H9 (cell line): ENCODE results near the gene CHST14. TPM values are rescaled to one million over a fixed set of nuclear protein-coding genes. Genes with fewer than 3 reads are reported as not detected.

ENCODE experiments used
- DNase-seq: peaks from one replicate; pipeline ENCODE4 v3.0.0-alpha.2; 2017
- H2AFZ ChIP-seq: one replicate; pipeline ENCODE4 v1.6.1; 2013; ENCODE audit warnings: mild to moderate bottlenecking, low read length, control low read depth, moderate library complexity
- H2AK5ac ChIP-seq: 2 replicates; pipeline ENCODE4 v1.6.1; 2013; ENCODE audit warnings: low read length, control low read depth, mixed read lengths; ENCODE audit not compliant: insufficient read length
- H2BK120ac ChIP-seq: one replicate; pipeline ENCODE4 v1.6.1; 2013; ENCODE audit warnings: low read depth, mild to moderate bottlenecking, low read length, control low read depth, inconsistent platforms; ENCODE audit not compliant: poor library complexity, severe bottlenecking
- H2BK12ac ChIP-seq: 2 replicates; pipeline ENCODE4 v1.6.1; 2013; ENCODE audit warnings: low read length, control low read depth, mixed read lengths, low read depth; ENCODE audit not compliant: insufficient read length
- H2BK15ac ChIP-seq: 2 replicates; pipeline ENCODE4 v1.6.1; 2013; ENCODE audit warnings: low read depth, low read length, control low read depth
- H2BK20ac ChIP-seq: one replicate; pipeline ENCODE4 v1.6.1; 2013; ENCODE audit warnings: low read depth, mild to moderate bottlenecking, low read length, control low read depth, inconsistent platforms; ENCODE audit not compliant: poor library complexity, severe bottlenecking
- H2BK5ac ChIP-seq: 2 replicates; pipeline ENCODE4 v1.6.1; 2013; ENCODE audit warnings: low read length, control low read depth, mixed read lengths; ENCODE audit not compliant: insufficient read length
- H3K14ac ChIP-seq: 2 replicates; pipeline ENCODE4 v1.6.1; 2013; ENCODE audit warnings: low read length, control low read depth; ENCODE audit not compliant: insufficient read depth
- H3K18ac ChIP-seq: 2 replicates; pipeline ENCODE4 v1.6.1; 2013; ENCODE audit warnings: low read depth, mild to moderate bottlenecking, mixed read lengths, low read length, control low read depth; ENCODE audit not compliant: insufficient read length
- H3K23ac ChIP-seq: 2 replicates; pipeline ENCODE4 v1.6.1; 2013; ENCODE audit warnings: low read length, control low read depth, mixed read lengths, low read depth; ENCODE audit not compliant: insufficient read length
- H3K23me2 ChIP-seq: 2 replicates; pipeline ENCODE4 v1.6.1; 2013; ENCODE audit warnings: low read depth, mild to moderate bottlenecking, mixed read lengths, low read length, control low read depth; ENCODE audit not compliant: insufficient read length, poor library complexity, severe bottlenecking
- H3K27ac ChIP-seq: 2 replicates; pipeline ENCODE4 v1.5.1; 2013; ENCODE audit warnings: low read length, control low read depth, mixed read lengths, low read depth; ENCODE audit not compliant: insufficient read length
- H3K27me3 ChIP-seq: 2 replicates; pipeline ENCODE4 v1.6.1; 2013; ENCODE audit warnings: low read length, control low read depth, inconsistent platforms; ENCODE audit not compliant: insufficient read depth
- H3K4ac ChIP-seq: 2 replicates; pipeline ENCODE4 v1.6.1; 2013; ENCODE audit warnings: low read depth, mild to moderate bottlenecking, control low read depth, inconsistent platforms, low read length, moderate library complexity
- H3K4me1 ChIP-seq: 2 replicates; pipeline ENCODE4 v1.6.1; 2013; ENCODE audit warnings: low read length, control low read depth, inconsistent platforms; ENCODE audit not compliant: insufficient read depth
- H3K4me2 ChIP-seq: 2 replicates; pipeline ENCODE4 v1.6.1; 2013; ENCODE audit warnings: low read length, control low read depth, mixed read lengths; ENCODE audit not compliant: insufficient read length, insufficient read depth
- H3K56ac ChIP-seq: 2 replicates; pipeline ENCODE4 v1.6.1; 2013; ENCODE audit warnings: low read depth, mild to moderate bottlenecking, mixed read lengths, low read length, control low read depth; ENCODE audit not compliant: insufficient read length
- H3K79me1 ChIP-seq: 2 replicates; pipeline ENCODE4 v1.6.1; 2013; ENCODE audit warnings: low read depth, mild to moderate bottlenecking, moderate library complexity, low read length, control low read depth, inconsistent platforms; ENCODE audit not compliant: insufficient read depth, poor library complexity, severe bottlenecking
- H3K79me2 ChIP-seq: 2 replicates; pipeline ENCODE4 v1.6.1; 2013; ENCODE audit warnings: low read length, control low read depth, inconsistent platforms; ENCODE audit not compliant: insufficient read depth
- H3K9ac ChIP-seq: 2 replicates; pipeline ENCODE4 v1.6.1; 2013; ENCODE audit warnings: low read length, control low read depth, mixed read lengths; ENCODE audit not compliant: insufficient read length; ENCODE audit errors: extremely low read depth
- H3K9me3 ChIP-seq: one replicate; pipeline ENCODE4 v1.6.1; 2013; ENCODE audit warnings: low read depth, low read length, inconsistent platforms; ENCODE audit not compliant: control insufficient read depth
- H3T11ph ChIP-seq: one replicate; pipeline ENCODE4 v1.6.1; 2013; ENCODE audit warnings: mild to moderate bottlenecking, low read length, control low read depth, inconsistent platforms
- H4K20me1 ChIP-seq: one replicate; pipeline ENCODE4 v1.6.1; 2013; ENCODE audit not compliant: control insufficient read depth, insufficient read length, insufficient read depth
- H4K5ac ChIP-seq: 2 replicates; pipeline ENCODE4 v1.6.1; 2013; ENCODE audit warnings: low read depth, mild to moderate bottlenecking, mixed read lengths, low read length, control low read depth; ENCODE audit not compliant: insufficient read length
- H4K8ac ChIP-seq: replicated peaks from 2 replicates; pipeline ENCODE4 v1.6.1; 2013; ENCODE audit warnings: low read length, control low read depth, mixed read lengths, low read depth; ENCODE audit not compliant: insufficient read length
- H4K91ac ChIP-seq: 2 replicates; pipeline ENCODE4 v1.6.1; 2013; ENCODE audit warnings: low read depth, mild to moderate bottlenecking, moderate library complexity, mixed read lengths, low read length, control low read depth; ENCODE audit not compliant: insufficient read length
- H3K27ac Mint-ChIP-seq, 3 experiments: 2 replicates in 2 of 3; 3 replicates in 1 of 3; pipeline ENCODE4 v1.8.0; 2020 to 2021; ENCODE audit warnings: mixed read lengths in 3 of 3, mild to moderate bottlenecking in 1 of 3, moderate library complexity in 1 of 3
- H3K27me3 Mint-ChIP-seq: 2 replicates; pipeline ENCODE4 v1.8.0; 2021; ENCODE audit warnings: low read depth, mild to moderate bottlenecking, moderate library complexity, mixed read lengths
- H3K36me3 Mint-ChIP-seq, 3 experiments: 2 replicates in 2 of 3; 3 replicates in 1 of 3; pipeline ENCODE4 v1.8.0; 2020 to 2021; ENCODE audit warnings: low read depth in 3 of 3, mixed read lengths in 3 of 3; ENCODE audit not compliant: insufficient read depth in 1 of 3
- H3K4me1 Mint-ChIP-seq, 2 experiments: 2 replicates each; pipeline ENCODE4 v1.8.0; 2020; ENCODE audit warnings: mixed read lengths in 2 of 2
- H3K4me3 Mint-ChIP-seq, 2 experiments: 2 replicates in 1 of 2; 3 replicates in 1 of 2; pipeline ENCODE4 v1.8.0; 2020 to 2021; ENCODE audit warnings: mild to moderate bottlenecking in 2 of 2, mixed read lengths in 2 of 2, moderate library complexity in 1 of 2
- H3K9me3 Mint-ChIP-seq, 2 experiments: 2 replicates in 1 of 2; 3 replicates in 1 of 2; pipeline ENCODE4 v1.8.0; 2020; ENCODE audit warnings: mild to moderate bottlenecking in 2 of 2, mixed read lengths in 2 of 2, moderate library complexity in 1 of 2
- CTCF ChIP-seq: fragments of 200-600 bp; sonication (generic); conservative IDR thresholded peaks from 3 replicates; pipeline ENCODE4 v1.8.0; 2021; ENCODE audit warnings: antibody characterized with exemption, mild to moderate bottlenecking
- WGBS: extraction: QIAGEN DNeasy Blood & Tissue Kit; methylation state at CpG from one replicate; pipeline ENCODE4 v1.1.7; 2013; ENCODE audit warnings: missing lambda C conversion rate, low lambda C conversion rate, mixed read lengths; ENCODE audit not compliant: insufficient read length; ENCODE audit errors: extremely low coverage; 5-methylcytosine and 5-hydroxymethylcytosine counted together
- total RNA-seq: library from RNA; stranded (reverse); gene quantifications from 2 replicates; pipeline ENCODE4 v1.2.1, GENCODE V29; 2021

CHST14 gene
- total RNA-seq, 1 experiment from 2014 or later, result 25.7 TPM

- H3K79me1 ChIP-seq, result no peaks in the 10 kb centered on the region
- H4K5ac ChIP-seq, result no peak overlapping the region
- no peak overlapping the region for H3K4me2 ChIP-seq
- H3K18ac ChIP-seq, result no peak overlapping the region
- H3K9me3 ChIP-seq, result no peaks in the 10 kb centered on the region
- H2BK5ac ChIP-seq, result no peak overlapping the region
- no peak overlapping the region for H3K23ac ChIP-seq
- peaks cover 17 to 35% (median 32%) of the 10 kb centered on the region in 3 experiments; a peak in 6 of 7 replicates for H3K36me3 Mint-ChIP-seq
- no peak for TF ChIP-seq CTCF
- H3K56ac ChIP-seq, result no peak overlapping the region
- no peak overlapping the region for H4K91ac ChIP-seq
- H4K20me1 ChIP-seq, result peaks cover 4% of the 10 kb centered on the region
- H4K8ac ChIP-seq, result no peak overlapping the region
- no peak overlapping the region for H2BK15ac ChIP-seq
- H2BK12ac ChIP-seq, result no peak overlapping the region
- no peak overlapping the region for H2AK5ac ChIP-seq
- no peak overlapping the region for H3K27ac ChIP-seq
- H3K4me1 ChIP-seq, result no peaks in the 10 kb centered on the region; the same call in 1 of the 2 replicates
- no peak overlapping the region for H3K14ac ChIP-seq
- no peak overlapping the region for H3K4me3 Mint-ChIP-seq
- H3K9me3 Mint-ChIP-seq, result no peaks in the 10 kb centered on the region
- WGBS, result no CpG with 5 or more reads among the region's 4 CpGs
- H2AFZ ChIP-seq, result no peak overlapping the region
- H3K4me1 Mint-ChIP-seq, result peaks cover 14 to 19% of the 10 kb centered on the region in 2 experiments
- H3K79me2 ChIP-seq, result no peaks in the 10 kb centered on the region
- H3K27me3 Mint-ChIP-seq, result peaks cover 2% of the 10 kb centered on the region; the same call in 1 of the 2 replicates
- no peak overlapping the region; a peak in 2 of 7 replicates for H3K27ac Mint-ChIP-seq
- peaks cover 10% of the 10 kb centered on the region for H3K23me2 ChIP-seq
- DNase-seq, result no peak
- H3K27me3 ChIP-seq, result no peaks in the 10 kb centered on the region
- H3K9ac ChIP-seq, result no peak overlapping the region
- H3K4ac ChIP-seq, result no peak overlapping the region
- H2BK120ac ChIP-seq, result no peak overlapping the region
- H2BK20ac ChIP-seq, result no peak overlapping the region
- no peak overlapping the region for H3T11ph ChIP-seq
Measured at GRCh38 chr15:40468898-40469331, 1.9 kb upstream of the CHST14 start.
